H1 (cell line): Measurements from ENCODE around the gene NR2C2. TPM values are rescaled to one million over a fixed set of nuclear protein-coding genes. Genes with fewer than 3 reads are reported as not detected.

Experiments
- CTCF ChIA-PET: fragments of 300-600 bp; sonication (Branson Sonifier 250); formaldehyde crosslinking; loops from one replicate; lab custom pipeline; 2021; ENCODE audit not compliant: partially characterized antibody; lab: Charles Lee
- POLR2A ChIA-PET: fragments of 300-600 bp; sonication (Branson Sonifier 250); formaldehyde crosslinking; loops from one replicate; lab custom pipeline; 2021; ENCODE audit warnings: inconsistent platforms; ENCODE audit not compliant: partially characterized antibody; lab: Charles Lee
- DNase-seq, 2 experiments: peaks; one replicate each; pipeline versions ENCODE4 v3.0.0 to v3.0.0-alpha.2; 2010 to 2022; ENCODE audit warnings: low spot score in 2 of 2, low read depth in 1 of 2, mixed read lengths in 1 of 2
- FAIRE-seq: peaks from 2 replicates; lab custom pipeline; 2011; peaks lifted over from hg19 to GRCh38; lab: Jason Lieb, UNC
- H2AFZ ChIP-seq: 2 replicates; pipeline ENCODE4 v1.8.1; 2012; ENCODE audit warnings: low read length, inconsistent platforms
- H2AK5ac ChIP-seq: 2 replicates; pipeline ENCODE4 v1.6.1; 2013; ENCODE audit warnings: low read depth, low read length
- H2BK120ac ChIP-seq: replicated peaks from 2 replicates; pipeline ENCODE3; 2013; ENCODE audit warnings: low read depth, low read length, inconsistent platforms
- H2BK12ac ChIP-seq: 2 replicates; pipeline ENCODE4 v1.6.1; 2013; ENCODE audit warnings: low read depth, low read length
- H2BK15ac ChIP-seq: 2 replicates; pipeline ENCODE4 v1.6.1; 2013; ENCODE audit warnings: low read length
- H2BK20ac ChIP-seq: 2 replicates; pipeline ENCODE4 v1.6.1; 2013; ENCODE audit warnings: low read length
- H2BK5ac ChIP-seq: 2 replicates; pipeline ENCODE4 v1.6.1; 2013; ENCODE audit warnings: low read depth, low read length
- H3K14ac ChIP-seq: 2 replicates; pipeline ENCODE4 v1.6.1; 2013; ENCODE audit warnings: inconsistent platforms; ENCODE audit not compliant: insufficient read length
- H3K18ac ChIP-seq: 2 replicates; pipeline ENCODE4 v1.6.1; 2013; ENCODE audit warnings: low read length; ENCODE audit errors: extremely low read depth
- H3K23ac ChIP-seq: 2 replicates; pipeline ENCODE4 v1.6.1; 2013; ENCODE audit warnings: inconsistent platforms; ENCODE audit not compliant: insufficient read length
- H3K23me2 ChIP-seq: 2 replicates; pipeline ENCODE4 v1.6.1; 2013; ENCODE audit warnings: low read depth, low read length
- H3K27ac ChIP-seq: 2 replicates; pipeline ENCODE4 v1.6.1; 2011; ENCODE audit warnings: low read depth, low read length, inconsistent platforms
- H3K27me3 ChIP-seq, 4 experiments: replicated peaks in 1 of 4; 1 replicate in 1 of 4; 2 replicates in 3 of 4; pipeline versions ENCODE4 v1.6.1 to v1.8.1; 2011 to 2013; ENCODE audit warnings: low read length in 3 of 4, mild to moderate bottlenecking in 3 of 4, inconsistent platforms in 2 of 4, mixed read lengths in 2 of 4, moderate library complexity in 1 of 4; ENCODE audit not compliant: control insufficient read depth in 3 of 4, insufficient read depth in 3 of 4; ENCODE audit errors: extremely low read depth in 1 of 4
- H3K36me3 ChIP-seq, 4 experiments: 2 replicates each; pipeline versions ENCODE4 v1.6.1 to v1.8.1; 2011 to 2013; ENCODE audit warnings: mild to moderate bottlenecking in 4 of 4, low read length in 3 of 4, moderate library complexity in 2 of 4, control low read depth in 1 of 4, inconsistent platforms in 1 of 4; ENCODE audit not compliant: insufficient read depth in 4 of 4, control insufficient read depth in 2 of 4
- H3K4ac ChIP-seq: replicated peaks from 2 replicates; pipeline ENCODE3; 2013; ENCODE audit warnings: low read length, low read depth, mixed read lengths, inconsistent platforms; ENCODE audit not compliant: insufficient read length
- H3K4me1 ChIP-seq, 4 experiments: replicated peaks in 1 of 4; 1 replicate in 1 of 4; 2 replicates in 3 of 4; pipeline versions ENCODE4 v1.6.1 to v1.8.1; 2011 to 2013; ENCODE audit warnings: low read length in 3 of 4, inconsistent platforms in 2 of 4, mixed read lengths in 1 of 4; ENCODE audit not compliant: insufficient read depth in 4 of 4, control insufficient read depth in 3 of 4
- H3K4me2 ChIP-seq, 2 experiments: 2 replicates each; pipeline versions ENCODE4 v1.6.1 to v1.8.1; 2011 to 2013; ENCODE audit warnings: low read depth in 2 of 2, low read length in 2 of 2, control low read depth in 1 of 2, inconsistent platforms in 1 of 2, mild to moderate bottlenecking in 1 of 2; ENCODE audit not compliant: insufficient read depth in 1 of 2
- H3K4me3 ChIP-seq, 4 experiments: fragments of 200-600, 300-600 bp in 1 of 4; sonication (generic), shearing (Covaris generic), sonication (Bioruptor Twin) in 1 of 4; 2 replicates each; pipeline versions ENCODE4 v1.5.1 to v1.8.1; 2011 to 2016; ENCODE audit warnings: low read length in 4 of 4, low read depth in 3 of 4, control low read depth in 2 of 4, inconsistent platforms in 2 of 4, mild to moderate bottlenecking in 2 of 4, mixed read lengths in 1 of 4, moderate library complexity in 1 of 4; ENCODE audit not compliant: insufficient read depth in 2 of 4; ENCODE audit errors: extremely low read depth in 1 of 4
- H3K56ac ChIP-seq: replicated peaks from 2 replicates; pipeline ENCODE3; 2013; ENCODE audit warnings: low read depth, mild to moderate bottlenecking, mixed read lengths, low read length, inconsistent platforms; ENCODE audit not compliant: insufficient read length
- H3K79me1 ChIP-seq: 2 replicates; pipeline ENCODE4 v1.6.1; 2013; ENCODE audit warnings: low read depth, low read length, control low read depth
- H3K79me2 ChIP-seq, 2 experiments: 2 replicates each; pipeline versions ENCODE4 v1.6.1 to v1.8.1; 2012 to 2013; ENCODE audit warnings: low read length in 2 of 2, mild to moderate bottlenecking in 2 of 2, inconsistent platforms in 1 of 2; ENCODE audit not compliant: insufficient read depth in 2 of 2, control insufficient read depth in 1 of 2
- H3K9ac ChIP-seq, 4 experiments: replicated peaks in 1 of 4; 1 replicate in 1 of 4; 2 replicates in 3 of 4; pipeline versions ENCODE4 v1.6.1 to v1.8.1; 2011 to 2013; ENCODE audit warnings: low read depth in 3 of 4, low read length in 3 of 4, control low read depth in 2 of 4, mild to moderate bottlenecking in 2 of 4, moderate library complexity in 2 of 4, inconsistent platforms in 1 of 4; ENCODE audit errors: extremely low read depth in 1 of 4
- H3K9me3 ChIP-seq, 2 experiments: 2 replicates each; pipeline versions ENCODE4 v1.6.1 to v1.8.1; 2012 to 2013; ENCODE audit warnings: mild to moderate bottlenecking in 2 of 2, moderate library complexity in 2 of 2, control low read depth in 1 of 2, inconsistent platforms in 1 of 2, low read depth in 1 of 2, low read length in 1 of 2, mixed read lengths in 1 of 2; ENCODE audit not compliant: insufficient read depth in 2 of 2
- H4K20me1 ChIP-seq, 2 experiments: replicated peaks in 1 of 2; 2 replicates each; pipeline versions ENCODE3 to v1.8.1; 2011 to 2013; ENCODE audit warnings: inconsistent platforms in 2 of 2, low read length in 2 of 2, mild to moderate bottlenecking in 1 of 2; ENCODE audit not compliant: insufficient read depth in 2 of 2, control insufficient read depth in 1 of 2
- H4K5ac ChIP-seq: 2 replicates; pipeline ENCODE4 v1.6.1; 2013; ENCODE audit warnings: low read length, low read depth, mixed read lengths, inconsistent platforms; ENCODE audit not compliant: insufficient read length
- H4K8ac ChIP-seq: 2 replicates; pipeline ENCODE4 v1.8.0; 2013; ENCODE audit warnings: mild to moderate bottlenecking, moderate library complexity, low read length, inconsistent platforms; ENCODE audit not compliant: insufficient read depth; ENCODE audit errors: extremely low read depth
- H4K91ac ChIP-seq: replicated peaks from 2 replicates; pipeline ENCODE3; 2013; ENCODE audit warnings: low read length, mixed read lengths, inconsistent platforms; ENCODE audit not compliant: insufficient read length
- BRCA1 ChIP-seq: IDR thresholded peaks from 2 replicates; pipeline ENCODE4 v1.6.1; 2012; ENCODE audit warnings: low read depth, low read length, improper control_type of control experiment
- CBX5 ChIP-seq: fragments of 300-800, 300-1000 bp; sonication (generic); IDR thresholded peaks from 2 replicates; pipeline ENCODE4 v1.7.1; 2016; ENCODE audit warnings: antibody characterized with exemption, low read length, low read depth
- E2F6 ChIP-seq: IDR thresholded peaks from 2 replicates; pipeline ENCODE4 v1.6.1; 2012; ENCODE audit warnings: inconsistent platforms
- KDM1A ChIP-seq: fragments of 200-600, 300-600 bp; sonication (generic); IDR thresholded peaks from 2 replicates; pipeline ENCODE4 v1.7.1; 2016; ENCODE audit warnings: mild to moderate bottlenecking, low read length, borderline replicate concordance
- PHF8 ChIP-seq: fragments of 200-600 bp; sonication (generic); conservative IDR thresholded peaks from 2 replicates; pipeline ENCODE4 v1.7.1; 2012; ENCODE audit warnings: low read depth, mild to moderate bottlenecking, inconsistent platforms, low read length, moderate library complexity
- RAD21 ChIP-seq, 2 experiments: IDR thresholded peaks in 1 of 2; conservative IDR thresholded peaks in 1 of 2; 2 replicates each; pipeline ENCODE4 v1.6.1; 2011; ENCODE audit warnings: low read depth in 2 of 2, low read length in 2 of 2, improper control_type of control experiment in 1 of 2, inconsistent platforms in 1 of 2, mild to moderate bottlenecking in 1 of 2, moderate library complexity in 1 of 2
- RFX5 ChIP-seq: IDR thresholded peaks from 2 replicates; pipeline ENCODE4 v1.6.1; 2011; ENCODE audit warnings: low read depth, low read length, improper control_type of control experiment, borderline replicate concordance
- SRF ChIP-seq: IDR thresholded peaks from 2 replicates; pipeline ENCODE4 v1.6.1; 2011; ENCODE audit warnings: mild to moderate bottlenecking, low read depth, low read length, moderate library complexity
- TCF12 ChIP-seq: IDR thresholded peaks from 2 replicates; pipeline ENCODE4 v1.6.1; 2011; ENCODE audit warnings: low read depth, mild to moderate bottlenecking, low read length
- WGBS, 2 experiments: shearing (Covaris generic) in 1 of 2; methylation state at CpG; one replicate each; pipeline versions ENCODE4 v1.1.6 to v1.1.7; 2013 to 2015; ENCODE audit warnings: low lambda C conversion rate in 2 of 2, mixed read lengths in 2 of 2, inconsistent platforms in 1 of 2, low coverage in 1 of 2, missing lambda C conversion rate in 1 of 2; ENCODE audit not compliant: insufficient replicate concordance in 2 of 2, insufficient coverage in 1 of 2, insufficient read length in 1 of 2; ENCODE audit errors: extremely low coverage in 1 of 2, missing lambda C conversion rate in 1 of 2; 5-methylcytosine and 5-hydroxymethylcytosine counted together
- polyA plus RNA-seq, 7 experiments: library from polyadenylated mRNA; depleted of rRNA in 3 of 7; stranded (reverse) in 5 of 7; unstranded in 2 of 7; fragments of >200 nt in 5 of 7; fragments of 200-250 nt in 2 of 7; gene quantifications; 1 replicate in 5 of 7; 2 replicates in 1 of 7; 4 replicates in 1 of 7; pipeline versions ENCODE4 v1.2.1 to v1.2.3, GENCODE V29; 2011 to 2013; ENCODE audit warnings: missing spikeins in 2 of 7, mixed read lengths in 2 of 7
- total RNA-seq: library from RNA; stranded (reverse); fragmentation: NEBNext Ultra II Directional; extraction: Animal tissue kit (Norgen Biotek cat#: 25700); gene quantifications from 2 replicates; pipeline ENCODE4 v1.2.1, GENCODE V29; 2021
- TF ChIP-seq, protein P1 (sequence below): IDR thresholded peaks from 2 replicates; pipeline ENCODE4 v1.6.1; 2011; ENCODE audit warnings: low read depth, mild to moderate bottlenecking, low read length; ENCODE audit not compliant: insufficient read depth

NR2C2 gene
- total and polyA plus RNA-seq, 2 of the 8 experiments (the other 6 are each of a cell fraction or from before 2014, with no cell fraction given): 16.6 to 44.4 TPM

DNA sequence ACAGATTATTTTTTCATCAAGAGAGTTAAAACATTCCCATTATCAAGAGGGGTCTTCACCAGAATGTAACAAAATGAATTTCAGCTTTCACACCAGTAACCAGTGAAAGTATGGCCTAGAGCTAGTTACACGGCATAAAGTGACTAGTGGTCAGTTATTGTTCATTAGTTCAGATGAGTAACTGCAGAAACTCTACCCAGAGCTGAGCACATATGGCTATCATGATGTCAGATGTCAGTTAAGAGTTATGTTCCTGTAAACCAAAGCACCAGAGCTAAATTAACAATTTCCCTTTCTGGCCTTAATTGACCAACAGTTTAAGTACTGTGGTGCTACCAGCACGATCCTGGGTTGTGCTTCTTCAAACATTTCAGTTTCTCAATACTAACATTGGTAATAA is 124.3 kb downstream of the NR2C2 start:
- H4K8ac ChIP-seq: no peak overlapping the region
- no peak overlapping the region for H3K14ac ChIP-seq
- H3K23ac ChIP-seq: no peak overlapping the region
- H4K20me1 ChIP-seq: no peaks in the 10 kb centered on the region
- POLR2A ChIA-PET: interaction anchor here (1.4 kb wide), 1 partner anchor 9 kb away, joined by 3 read pairs; no protein-coding TSS in a partner anchor
- no peak overlapping the region for H3K9ac ChIP-seq
- H3K4me1 ChIP-seq: no peaks in the 10 kb centered on the region
- H4K5ac ChIP-seq: no peak overlapping the region
- H2BK5ac ChIP-seq: no peak overlapping the region
- DNase-seq (no peak), FAIRE-seq (no peak)
- no peak overlapping the region for H2BK15ac ChIP-seq
- H2AFZ ChIP-seq: no peak overlapping the region
- H3K9me3 ChIP-seq: no peaks in the 10 kb centered on the region
- no peaks in the 10 kb centered on the region for H3K79me2 ChIP-seq
- no peaks in the 10 kb centered on the region for H3K23me2 ChIP-seq
- H2BK20ac ChIP-seq: no peak overlapping the region
- WGBS, 2 experiments: 93% methylated on average over 2 of the region's 2 CpGs; no CpG with 5 or more reads in 1 of the 2 experiments
- H3K4ac ChIP-seq: no peak overlapping the region
- H3K27ac ChIP-seq: no peak overlapping the region
- H4K91ac ChIP-seq: no peak overlapping the region
- H3K56ac ChIP-seq: no peak overlapping the region
- no peak overlapping the region for H2AK5ac ChIP-seq
- TF ChIP-seq TCF12 (no peak), RAD21 (IDR thresholded peaks at IDR 0.05 in 1 of 2, conservative IDR thresholded peaks at IDR 0.05 in 1 of 2; ENCODE audit: low read depth in 2 of 2, low read length in 2 of 2) (no peak), RFX5 (no peak), BRCA1 (no peak), CBX5 (no peak), KDM1A (no peak), PHF8 (no peak), SRF (no peak), E2F6 (no peak)
- TF ChIP-seq, protein P1, sequence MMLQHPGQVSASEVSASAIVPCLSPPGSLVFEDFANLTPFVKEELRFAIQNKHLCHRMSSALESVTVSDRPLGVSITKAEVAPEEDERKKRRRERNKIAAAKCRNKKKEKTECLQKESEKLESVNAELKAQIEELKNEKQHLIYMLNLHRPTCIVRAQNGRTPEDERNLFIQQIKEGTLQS: no peak
- TF ChIP-seq, all 59 proteins: peak for 0
- Histone ChIP-seq H2BK120ac (no peak overlapping the region), H3K27me3 (no peaks in the 10 kb centered on the region), H3K36me3 (peaks cover 3 to 29% (median 20%) of the 10 kb centered on the region in 4 experiments), H3K4me2 (no peak overlapping the region), H2BK12ac (no peak overlapping the region), H3K79me1 (no peaks in the 10 kb centered on the region), H3K4me3 (no peak overlapping the region), H3K18ac (no peak overlapping the region)
- CTCF ChIA-PET: no interaction called here
